EH (cell line): ENCODE data around the gene TSPAN5.
A peak's percentile ranks its signal among the peaks of the same experiment; 100 is the strongest.
"Not testable (repeated sequence)": the region's sequence is repeated elsewhere in the genome, so short reads cannot be mapped to it uniquely, and the experiment has no call there.

Experiments used
- DNase-seq: peaks from one replicate; pipeline ENCODE4 v3.0.0-alpha.2; 2015; ENCODE audit warnings: low read depth

The TSPAN5 gene

GRCh38 chr4:98496152-98496845, 162.1 kb downstream of the TSPAN5 start:
- no peak for DNase-seq

GRCh38 chr4:98493296-98493695, 165.1 kb downstream of the TSPAN5 start:
- no peak for DNase-seq

DNA sequence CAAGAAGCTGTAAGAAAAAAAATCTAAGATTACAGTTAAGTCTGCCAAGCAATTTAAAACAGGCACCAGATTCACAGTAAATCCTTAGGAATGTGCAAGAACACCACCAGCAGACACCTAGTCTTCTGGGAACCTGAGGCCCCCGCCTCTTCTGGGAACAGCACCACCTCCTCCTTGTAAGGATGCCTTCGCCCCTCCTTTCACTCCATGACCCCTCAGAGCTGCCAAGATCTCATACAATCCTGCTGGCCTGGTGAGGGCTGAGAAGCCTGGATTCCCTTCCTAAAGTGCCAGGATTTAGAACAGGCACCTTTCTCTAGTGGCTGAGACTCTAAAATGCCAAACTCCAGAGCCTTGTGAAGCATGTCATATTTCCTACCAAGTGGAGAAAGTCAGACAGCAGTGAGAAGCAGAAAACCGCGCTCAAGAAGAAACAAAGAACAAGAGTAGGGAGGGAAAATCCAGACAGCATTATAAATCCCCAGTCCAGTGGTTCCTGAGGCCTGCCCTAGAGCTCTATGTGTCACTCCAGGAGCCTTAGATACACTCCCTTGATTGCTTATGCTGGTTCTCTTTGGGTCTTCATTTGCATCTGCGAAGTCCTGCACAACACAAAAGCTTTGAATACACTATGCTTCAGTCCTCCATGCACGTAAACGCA, 166.4 kb downstream of the TSPAN5 start:
- DNase-seq = peak; percentile 67

DNA sequence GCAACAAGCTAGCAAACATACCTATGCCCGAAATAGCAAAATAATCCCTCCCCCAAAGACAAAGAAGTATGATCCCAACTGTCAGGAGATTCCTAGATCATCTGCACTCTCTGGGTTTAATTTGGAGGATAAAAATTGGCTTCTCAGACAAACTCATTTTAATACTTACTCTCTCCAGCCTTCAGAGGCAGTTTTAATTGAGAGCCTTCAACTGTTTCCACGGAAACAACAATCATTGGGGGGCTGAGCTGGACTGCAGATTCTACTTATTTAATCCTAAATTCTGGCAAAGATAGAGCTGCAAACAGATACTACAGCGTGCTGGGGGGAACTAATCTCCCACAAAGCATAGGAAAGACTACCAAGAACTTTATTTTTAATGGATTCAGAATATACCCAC, 168.2 kb downstream of the TSPAN5 start:
- DNase-seq = no peak

- DNase-seq = no peak
These were observed 172.5 kb downstream of the TSPAN5 start for GRCh38 chr4:98485816-98486345.

GRCh38 chr4:98484031-98484430, 174.4 kb downstream of the TSPAN5 start:
- DNase-seq = no peak

- DNase-seq = peak; percentile 59
These were observed 175.3 kb downstream of the TSPAN5 start for GRCh38 chr4:98482847-98483806.

- DNase-seq = no peak
These were observed 175.9 kb downstream of the TSPAN5 start for GRCh38 chr4:98482503-98482846.

- DNase-seq = peak; percentile 32
These were observed 177.2 kb downstream of the TSPAN5 start for GRCh38 chr4:98481167-98481566.

GRCh38 chr4:98480535-98480934, 177.9 kb downstream of the TSPAN5 start:
- DNase-seq = no peak

- not testable (repeated sequence) for DNase-seq
These were observed 178.8 kb downstream of the TSPAN5 start for GRCh38 chr4:98479590-98479989.

- DNase-seq = no peak
These were observed 181.5 kb downstream of the TSPAN5 start for GRCh38 chr4:98476891-98477290.

DNA sequence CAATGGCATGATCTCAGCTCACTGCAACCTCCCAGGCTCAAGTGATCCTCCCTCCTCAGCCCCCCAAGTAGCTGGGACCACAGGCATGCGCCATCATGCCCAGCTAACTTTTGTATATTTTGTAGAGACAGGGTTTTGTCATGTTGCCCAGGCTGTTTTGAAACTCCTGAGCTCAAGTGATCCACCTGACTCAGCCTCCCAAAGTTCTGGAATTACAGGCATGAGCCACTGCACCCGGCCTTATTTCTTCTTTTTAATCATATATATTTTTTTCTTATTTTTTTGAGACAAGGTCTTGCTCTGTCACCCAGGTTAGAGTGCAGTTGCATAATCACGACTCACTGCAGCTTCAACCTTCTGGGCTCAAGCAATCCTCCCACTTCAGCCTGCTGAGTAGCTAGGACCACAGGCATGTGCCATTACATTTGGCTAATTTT, 184.0 kb downstream of the TSPAN5 start:
- peak; percentile 83 for DNase-seq

DNA sequence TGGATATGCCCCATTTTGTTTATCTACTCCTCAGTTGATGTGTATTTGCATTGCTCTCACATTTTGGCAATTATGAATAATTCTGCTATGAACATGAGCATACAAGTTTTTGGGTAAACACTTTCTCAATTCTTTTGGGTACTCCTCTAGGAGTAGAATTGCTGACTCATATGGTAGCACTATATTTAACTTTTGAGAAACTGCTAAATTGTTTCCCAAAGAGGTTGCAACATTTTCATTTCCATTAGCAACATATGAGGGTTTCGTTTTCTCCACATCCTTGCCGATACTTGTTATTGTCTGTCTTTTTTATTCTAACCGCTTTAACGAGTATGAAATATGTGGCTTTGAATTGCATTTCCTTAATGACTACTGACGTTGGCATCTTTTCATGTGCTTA, 185.4 kb downstream of the TSPAN5 start:
- DNase-seq = peak; percentile 35

- peak; percentile 42 for DNase-seq
These were observed 187.6 kb downstream of the TSPAN5 start for GRCh38 chr4:98470831-98471230.

GRCh38 chr4:98470366-98470765, 188.0 kb downstream of the TSPAN5 start:
- no peak for DNase-seq

- no peak for DNase-seq
These were observed 188.6 kb downstream of the TSPAN5 start for GRCh38 chr4:98469771-98470170.

GRCh38 chr4:98468709-98469108, 189.7 kb downstream of the TSPAN5 start:
- DNase-seq = peak; percentile 48

GRCh38 chr4:98467627-98468072, 190.8 kb downstream of the TSPAN5 start:
- DNase-seq = peak; percentile 92

DNA sequence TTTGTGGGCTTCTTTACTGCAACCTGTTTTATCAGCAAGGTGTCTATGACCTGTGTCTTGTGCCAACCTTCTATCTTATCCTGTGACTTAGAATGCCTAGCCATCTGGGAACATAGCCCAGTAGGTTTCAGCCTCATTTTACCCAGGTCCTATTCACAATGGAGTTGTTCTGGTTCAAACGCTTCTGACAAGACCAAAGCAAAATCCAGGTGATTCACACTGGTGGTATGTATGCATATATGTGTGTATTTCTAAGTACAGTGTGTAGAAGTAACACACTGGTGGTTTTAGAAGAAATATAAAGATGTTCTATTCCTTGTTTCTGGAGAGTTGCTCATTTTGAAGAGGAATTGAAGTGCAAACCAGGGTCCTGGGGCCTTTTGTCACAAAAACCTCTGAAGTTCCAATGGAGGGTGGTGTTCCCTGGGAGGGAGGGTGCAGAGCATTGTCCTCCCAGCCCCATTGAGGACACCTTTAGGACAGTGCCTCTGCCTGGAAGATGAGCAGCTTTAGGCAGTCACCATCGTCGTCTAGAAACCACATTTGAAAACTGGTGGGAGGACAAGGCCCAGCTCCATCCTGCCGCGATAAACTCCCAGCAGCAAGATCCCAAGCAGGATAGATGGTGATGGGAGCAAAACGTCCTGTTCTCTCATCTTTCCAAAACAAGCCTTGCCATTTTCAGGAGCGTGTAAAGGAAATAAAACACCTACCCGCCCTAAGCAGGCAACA, 191.4 kb downstream of the TSPAN5 start:
- peak; percentile 40 for DNase-seq

DNA sequence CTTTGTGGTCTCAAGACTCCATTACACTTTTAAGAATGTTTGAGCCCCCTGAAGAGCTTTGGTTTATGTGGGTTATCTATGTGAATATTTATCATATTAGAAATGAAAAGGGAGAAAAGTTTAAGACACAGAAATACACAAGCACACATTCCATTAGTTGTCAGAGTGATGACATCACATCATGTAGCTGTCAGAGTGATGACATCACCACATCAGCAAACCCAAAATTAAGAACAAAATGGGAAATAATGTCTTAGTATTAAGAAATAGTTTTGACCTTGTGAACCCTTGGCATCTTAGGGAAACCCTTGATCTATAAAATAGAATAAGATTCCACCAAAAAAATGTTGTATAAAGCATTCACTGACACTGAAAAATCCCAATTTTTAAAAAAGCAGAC, 195.9 kb downstream of the TSPAN5 start:
- DNase-seq = no peak
